IPS DF 4.7 (cell line): Measurements from ENCODE around the gene NFIA.

Experiments
- DNase-seq: peaks from one replicate; pipeline ENCODE4 v3.0.0-alpha.2; 2013; ENCODE audit warnings: low spot score; ENCODE audit errors: extremely low read depth

NFIA gene

GRCh38 chr1:61101536-61101935, 19.2 kb downstream of the NFIA start:
- DNase-seq, result no peak

GRCh38 chr1:61102041-61102440, 19.7 kb downstream of the NFIA start:
- DNase-seq, result no peak

- DNase-seq, result no peak
Measured at GRCh38 chr1:61102621-61103020, 20.3 kb downstream of the NFIA start.

- no peak for DNase-seq
Measured at GRCh38 chr1:61104220-61104671, 21.9 kb downstream of the NFIA start.

- no peak for DNase-seq
Measured at GRCh38 chr1:61107638-61108037, 25.3 kb downstream of the NFIA start.

GRCh38 chr1:61109158-61109557, 26.8 kb downstream of the NFIA start:
- no peak for DNase-seq

GRCh38 chr1:61109910-61110309, 27.5 kb downstream of the NFIA start:
- no peak for DNase-seq

- DNase-seq, result no peak
Measured at GRCh38 chr1:61110554-61110953, 28.2 kb downstream of the NFIA start.

- no peak for DNase-seq
Measured at GRCh38 chr1:61111084-61112004, 29.0 kb downstream of the NFIA start.

GRCh38 chr1:61114178-61114870, 32.0 kb downstream of the NFIA start:
- no peak for DNase-seq

GRCh38 chr1:61115436-61115835, 33.1 kb downstream of the NFIA start:
- DNase-seq, result no peak

- no peak for DNase-seq
Measured at GRCh38 chr1:61116421-61116820, 34.1 kb downstream of the NFIA start.

- DNase-seq, result no peak
Measured at GRCh38 chr1:61117283-61117682, 34.9 kb downstream of the NFIA start.

GRCh38 chr1:61119085-61119484, 36.7 kb downstream of the NFIA start:
- DNase-seq, result no peak

GRCh38 chr1:61120246-61120840, 38.0 kb downstream of the NFIA start:
- no peak for DNase-seq

- no peak for DNase-seq
Measured at GRCh38 chr1:61120998-61121397, 38.6 kb downstream of the NFIA start.

GRCh38 chr1:61121631-61122030, 39.3 kb downstream of the NFIA start:
- no peak for DNase-seq

- DNase-seq, result no peak
Measured at GRCh38 chr1:61122389-61122788, 40.0 kb downstream of the NFIA start.

- no peak for DNase-seq
Measured at GRCh38 chr1:61123326-61123725, 41.0 kb downstream of the NFIA start.

- no peak for DNase-seq
Measured at GRCh38 chr1:61124078-61124477, 41.7 kb downstream of the NFIA start.

GRCh38 chr1:61124696-61125095, 42.3 kb downstream of the NFIA start:
- DNase-seq, result no peak

- DNase-seq, result no peak
Measured at GRCh38 chr1:61125263-61125662, 42.9 kb downstream of the NFIA start.
